GM12873 (cell line): ENCODE results near the gene OR2T27.

ENCODE experiments used
- TF ChIP-seq, protein P1 (sequence below): IDR thresholded peaks from 2 replicates; pipeline ENCODE4 v1.5.1; 2012; ENCODE audit warnings: low read depth, mild to moderate bottlenecking, moderate library complexity, low read length, control low read depth; ENCODE audit not compliant: insufficient read depth; ENCODE audit errors: missing control alignments

OR2T27 gene

DNA sequence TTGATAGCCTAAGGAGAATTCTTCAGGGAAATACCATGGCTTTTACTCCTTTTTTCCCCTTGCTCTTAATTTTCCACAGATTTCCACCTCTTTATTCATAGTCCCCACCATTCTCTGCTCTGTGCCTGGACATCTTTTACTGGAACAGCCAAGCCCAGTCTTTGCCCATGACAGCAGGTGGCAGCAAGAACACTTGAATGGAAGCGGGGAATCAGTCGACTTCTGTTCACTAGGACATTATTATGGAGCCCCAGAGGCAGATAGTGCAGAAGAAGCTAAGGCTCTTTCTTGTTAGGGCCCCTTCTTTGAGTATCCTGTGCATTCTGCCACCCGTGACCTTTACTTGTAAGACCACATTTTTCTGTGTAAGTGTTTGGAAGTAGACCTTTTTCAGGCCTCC lies 40.9 kb upstream of the OR2T27 start:
- TF ChIP-seq, protein P1, sequence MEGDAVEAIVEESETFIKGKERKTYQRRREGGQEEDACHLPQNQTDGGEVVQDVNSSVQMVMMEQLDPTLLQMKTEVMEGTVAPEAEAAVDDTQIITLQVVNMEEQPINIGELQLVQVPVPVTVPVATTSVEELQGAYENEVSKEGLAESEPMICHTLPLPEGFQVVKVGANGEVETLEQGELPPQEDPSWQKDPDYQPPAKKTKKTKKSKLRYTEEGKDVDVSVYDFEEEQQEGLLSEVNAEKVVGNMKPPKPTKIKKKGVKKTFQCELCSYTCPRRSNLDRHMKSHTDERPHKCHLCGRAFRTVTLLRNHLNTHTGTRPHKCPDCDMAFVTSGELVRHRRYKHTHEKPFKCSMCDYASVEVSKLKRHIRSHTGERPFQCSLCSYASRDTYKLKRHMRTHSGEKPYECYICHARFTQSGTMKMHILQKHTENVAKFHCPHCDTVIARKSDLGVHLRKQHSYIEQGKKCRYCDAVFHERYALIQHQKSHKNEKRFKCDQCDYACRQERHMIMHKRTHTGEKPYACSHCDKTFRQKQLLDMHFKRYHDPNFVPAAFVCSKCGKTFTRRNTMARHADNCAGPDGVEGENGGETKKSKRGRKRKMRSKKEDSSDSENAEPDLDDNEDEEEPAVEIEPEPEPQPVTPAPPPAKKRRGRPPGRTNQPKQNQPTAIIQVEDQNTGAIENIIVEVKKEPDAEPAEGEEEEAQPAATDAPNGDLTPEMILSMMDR = no peak

DNA sequence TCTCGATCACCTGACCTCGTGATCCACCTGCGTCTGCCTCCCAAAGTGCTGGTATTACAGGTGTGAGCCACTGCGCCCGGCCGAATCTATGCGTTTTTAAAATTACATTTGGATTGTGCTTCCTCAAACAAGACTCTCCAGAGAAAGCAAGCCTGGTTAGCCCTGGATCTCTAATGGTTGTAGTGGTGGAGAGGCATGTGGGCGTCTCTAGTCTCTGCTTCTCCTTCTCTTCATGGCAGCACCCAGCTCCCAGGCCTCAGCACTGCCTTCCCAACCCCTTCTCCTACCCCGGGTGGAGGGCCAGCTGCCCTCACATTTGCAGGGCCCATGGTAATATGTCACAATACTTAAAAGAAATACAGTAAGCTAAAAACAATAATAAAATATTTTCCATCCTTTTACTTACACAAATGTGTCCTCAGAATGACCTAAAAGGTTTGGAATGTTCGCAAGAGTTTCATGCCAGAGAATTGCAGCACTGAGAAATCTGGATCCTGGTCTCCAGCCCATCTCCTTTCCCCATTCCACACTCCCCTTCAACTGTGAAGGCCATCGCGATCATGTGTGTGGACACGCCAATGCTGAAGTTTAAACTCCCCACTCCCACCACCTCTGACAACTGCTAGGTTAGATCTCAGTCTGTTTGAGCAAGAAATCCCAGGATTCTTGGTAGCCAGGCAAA lies 40.3 kb upstream of the OR2T27 start:
- TF ChIP-seq, protein P1 = no peak

- TF ChIP-seq, protein P1 = no peak
These were observed 36.3 kb upstream of the OR2T27 start for GRCh38 chr1:248691567-248692155.

DNA sequence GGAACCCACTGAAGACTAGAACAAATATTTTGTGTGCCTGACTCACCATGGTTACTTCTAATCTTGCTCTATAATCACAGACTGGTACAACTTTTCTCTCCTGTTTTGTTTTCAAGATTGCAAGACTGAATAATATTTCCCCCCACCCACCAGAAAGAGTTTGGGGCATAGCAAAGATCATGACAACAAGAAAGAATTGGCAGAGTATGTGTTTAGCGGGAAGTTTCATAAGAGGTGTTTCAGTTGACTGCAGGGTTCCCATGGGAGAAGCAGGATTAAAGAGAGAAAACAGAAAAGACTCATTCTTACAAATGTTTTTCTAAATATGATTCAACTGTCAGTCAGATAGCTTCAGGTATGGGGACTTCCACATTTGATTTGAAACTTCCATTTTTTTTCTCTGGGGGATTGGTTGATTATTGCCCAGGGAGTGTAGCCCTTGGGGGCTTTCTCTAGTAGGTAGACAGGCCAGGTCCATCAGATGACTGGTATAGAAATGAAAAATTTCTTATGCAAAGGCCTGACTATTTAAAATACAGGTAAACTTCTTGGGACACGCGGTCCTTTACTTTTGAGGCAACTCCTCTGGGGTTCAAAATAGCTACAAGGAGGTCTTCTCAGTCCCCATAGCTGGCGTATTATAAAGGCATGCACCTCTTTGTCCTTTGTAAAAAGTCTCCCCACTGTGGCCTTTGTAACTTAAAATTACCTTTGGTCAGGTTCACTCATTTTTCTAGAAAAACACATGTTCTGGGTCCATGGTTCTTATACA lies 33.4 kb upstream of the OR2T27 start:
- TF ChIP-seq, protein P1 = no peak

- TF ChIP-seq, protein P1 = peak; percentile 62
These were observed 31.5 kb upstream of the OR2T27 start for GRCh38 chr1:248686815-248687214.

DNA sequence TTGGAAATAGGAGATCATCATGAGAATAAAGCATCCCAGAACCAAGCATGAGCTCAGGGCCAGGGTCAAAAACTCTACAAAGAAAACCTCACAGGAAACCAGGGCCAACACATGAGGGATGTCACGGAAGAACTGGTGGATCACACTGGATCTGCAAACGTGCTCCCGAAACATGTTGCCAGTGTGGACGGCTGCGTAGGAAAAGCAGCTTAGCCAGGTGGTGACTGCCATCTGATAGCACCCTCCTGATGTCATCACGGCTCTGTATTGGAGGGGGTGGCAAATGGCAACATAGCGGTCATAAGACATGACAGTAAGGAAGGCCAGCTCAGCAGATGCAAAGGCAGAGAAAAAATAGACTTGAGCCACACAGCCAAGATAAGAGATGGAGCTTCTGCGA lies 26.3 kb upstream of the OR2T27 start:
- TF ChIP-seq, protein P1 = no peak

DNA sequence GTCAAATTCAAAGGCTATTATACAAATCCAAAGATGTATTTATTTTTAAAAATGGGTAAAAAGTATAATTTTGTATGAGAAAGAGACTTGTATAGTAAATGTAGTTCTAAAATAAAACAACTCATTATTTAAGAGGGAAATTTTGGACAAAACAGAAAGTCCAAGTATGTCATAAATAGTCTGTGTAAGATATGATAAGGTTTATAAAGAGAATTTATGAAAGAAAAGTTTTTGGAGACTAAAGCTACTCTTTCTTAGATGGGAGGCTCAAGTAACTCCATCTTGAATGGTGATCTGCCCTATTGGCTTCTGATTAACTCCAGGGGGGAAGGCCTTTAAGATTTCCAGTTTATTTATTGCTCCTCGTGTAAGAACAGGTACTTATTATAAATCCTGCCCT lies 14.7 kb upstream of the OR2T27 start:
- TF ChIP-seq, protein P1 = no peak
